ENCODE results near the gene PTPRZ1. TPM values are rescaled to one million over a fixed set of nuclear protein-coding genes. Genes with fewer than 3 reads are reported as not detected.

Gene PTPRZ1
- total RNA-seq, 1 experiment from 2014 or later, result 0.58 TPM

DNA sequence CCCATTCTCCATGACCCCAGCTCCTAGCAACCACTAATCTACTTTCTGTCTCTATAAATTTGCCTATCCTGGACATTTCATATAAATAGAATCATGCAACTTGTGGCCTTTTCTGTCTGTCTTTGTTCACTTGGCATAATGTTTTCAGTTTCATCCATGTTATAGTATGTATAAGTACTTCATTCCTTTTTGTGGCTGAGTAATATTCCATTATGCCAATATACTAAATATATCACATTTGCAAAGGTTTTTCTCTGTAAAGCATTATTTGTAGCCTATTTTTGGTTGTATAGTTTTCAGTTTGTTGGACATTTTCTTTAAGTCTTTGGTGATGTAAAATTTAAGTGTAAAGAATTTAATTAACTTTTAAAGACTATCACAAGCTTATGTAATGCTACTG is 2.2 kb downstream of the PTPRZ1 start:
- ChIA-PET POLR2A (ENCODE audit: low non-redundant PET) (no interaction called here), CTCF (interaction anchor here (0.9 kb wide), 1 partner anchor 119 kb away, joined by 3 read pairs; no protein-coding TSS in a partner anchor)
- Histone ChIP-seq H3K4me3 (ENCODE audit: low read depth, low read length, poor library complexity, severe bottlenecking) (no peak overlapping the region), H3K27ac (ENCODE audit: low read depth, low read length, poor library complexity, severe bottlenecking) (no peak overlapping the region), H3K9me3 (ENCODE audit: low read depth, low read length, poor library complexity, severe bottlenecking) (no peaks in the 10 kb centered on the region), H3K4me1 (ENCODE audit: insufficient read depth, low read length, poor library complexity, severe bottlenecking) (no peaks in the 10 kb centered on the region), H3K27me3 (replicated peaks; ENCODE audit: insufficient read depth, low read depth, low read length, poor library complexity) (peaks cover 89% of the 10 kb centered on the region), H3K36me3 (ENCODE audit: insufficient read depth, low read length, poor library complexity, severe bottlenecking) (no peaks in the 10 kb centered on the region)
- DNase-seq (ENCODE audit: low spot score), result no peak
- TF ChIP-seq EZH2 (IDR thresholded peaks at IDR 0.05; ENCODE audit: borderline replicate concordance, low read depth, low read length, poor library complexity, severe bottlenecking), result no peak
- TF ChIP-seq, protein P1, sequence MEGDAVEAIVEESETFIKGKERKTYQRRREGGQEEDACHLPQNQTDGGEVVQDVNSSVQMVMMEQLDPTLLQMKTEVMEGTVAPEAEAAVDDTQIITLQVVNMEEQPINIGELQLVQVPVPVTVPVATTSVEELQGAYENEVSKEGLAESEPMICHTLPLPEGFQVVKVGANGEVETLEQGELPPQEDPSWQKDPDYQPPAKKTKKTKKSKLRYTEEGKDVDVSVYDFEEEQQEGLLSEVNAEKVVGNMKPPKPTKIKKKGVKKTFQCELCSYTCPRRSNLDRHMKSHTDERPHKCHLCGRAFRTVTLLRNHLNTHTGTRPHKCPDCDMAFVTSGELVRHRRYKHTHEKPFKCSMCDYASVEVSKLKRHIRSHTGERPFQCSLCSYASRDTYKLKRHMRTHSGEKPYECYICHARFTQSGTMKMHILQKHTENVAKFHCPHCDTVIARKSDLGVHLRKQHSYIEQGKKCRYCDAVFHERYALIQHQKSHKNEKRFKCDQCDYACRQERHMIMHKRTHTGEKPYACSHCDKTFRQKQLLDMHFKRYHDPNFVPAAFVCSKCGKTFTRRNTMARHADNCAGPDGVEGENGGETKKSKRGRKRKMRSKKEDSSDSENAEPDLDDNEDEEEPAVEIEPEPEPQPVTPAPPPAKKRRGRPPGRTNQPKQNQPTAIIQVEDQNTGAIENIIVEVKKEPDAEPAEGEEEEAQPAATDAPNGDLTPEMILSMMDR (conservative IDR thresholded peaks at IDR 0.05; ENCODE audit: low read depth, low read length), result no peak
- intact Hi-C loops (cut with micrococcal nuclease; ENCODE audit: unreplicated experiment), result no loop called here
- BruUV-seq (replicated peaks), result no TSS peak

DNA sequence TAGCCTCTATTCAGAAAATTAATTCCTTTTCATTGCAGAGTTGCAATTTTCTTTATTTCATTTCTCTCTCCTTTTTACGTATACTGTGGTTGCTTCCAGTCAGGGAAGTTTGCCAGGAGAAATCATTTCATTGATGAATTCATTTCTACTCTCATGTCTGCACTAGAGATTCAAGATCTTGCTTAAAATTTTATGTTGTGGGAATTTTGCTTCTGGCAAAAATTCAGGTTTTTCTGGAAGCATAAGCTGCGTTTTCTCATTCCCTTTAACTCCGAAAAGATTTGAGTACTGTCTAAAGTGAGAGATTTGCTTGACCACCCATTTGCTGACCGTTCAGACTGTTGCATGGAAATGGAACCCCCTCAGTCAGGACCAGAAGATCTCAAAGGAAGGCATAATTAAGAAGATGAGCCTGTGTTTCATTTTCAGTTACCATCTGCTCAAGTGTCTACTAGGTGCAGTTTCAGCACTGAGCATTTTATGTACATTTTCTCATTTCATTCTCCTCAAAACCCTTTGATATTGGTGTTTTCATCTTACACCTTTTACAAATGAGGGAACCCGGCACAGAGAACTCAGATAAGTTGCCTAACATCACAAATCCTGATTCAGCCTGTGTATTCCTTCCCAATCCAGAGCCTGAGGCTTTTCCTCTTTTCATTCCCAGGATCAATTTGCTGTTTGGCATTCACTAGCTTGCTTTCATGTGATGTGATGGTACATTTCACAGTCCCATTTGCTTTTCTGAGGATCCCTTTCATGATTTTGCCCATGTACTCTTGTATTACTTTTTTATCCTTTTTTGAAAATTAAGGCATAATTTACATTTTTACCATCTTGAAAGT is 3.9 kb downstream of the PTPRZ1 start:
- Histone ChIP-seq H3K4me3 (ENCODE audit: low read depth, low read length, poor library complexity, severe bottlenecking) (no peak overlapping the region), H3K27me3 (replicated peaks; ENCODE audit: insufficient read depth, low read depth, low read length, poor library complexity) (peaks cover 89% of the 10 kb centered on the region), H3K36me3 (ENCODE audit: insufficient read depth, low read length, poor library complexity, severe bottlenecking) (no peaks in the 10 kb centered on the region), H3K27ac (ENCODE audit: low read depth, low read length, poor library complexity, severe bottlenecking) (no peak overlapping the region), H3K9me3 (ENCODE audit: low read depth, low read length, poor library complexity, severe bottlenecking) (no peaks in the 10 kb centered on the region), H3K4me1 (ENCODE audit: insufficient read depth, low read length, poor library complexity, severe bottlenecking) (no peaks in the 10 kb centered on the region)
- POLR2A ChIA-PET (ENCODE audit: low non-redundant PET), result no interaction called here
- intact Hi-C loops (cut with micrococcal nuclease; ENCODE audit: unreplicated experiment), result no loop called here
- no peak for DNase-seq (ENCODE audit: low spot score)
- BruUV-seq (replicated peaks), result no TSS peak
- no peak for TF ChIP-seq EZH2 (IDR thresholded peaks at IDR 0.05; ENCODE audit: borderline replicate concordance, low read depth, low read length, poor library complexity, severe bottlenecking)
- TF ChIP-seq, protein P1 (conservative IDR thresholded peaks at IDR 0.05; ENCODE audit: low read depth, low read length), result no peak
- CTCF ChIA-PET, result interaction anchor here (0.7 kb wide), 1 partner anchor 15 kb away, joined by 3 read pairs; no protein-coding TSS in a partner anchor

DNA sequence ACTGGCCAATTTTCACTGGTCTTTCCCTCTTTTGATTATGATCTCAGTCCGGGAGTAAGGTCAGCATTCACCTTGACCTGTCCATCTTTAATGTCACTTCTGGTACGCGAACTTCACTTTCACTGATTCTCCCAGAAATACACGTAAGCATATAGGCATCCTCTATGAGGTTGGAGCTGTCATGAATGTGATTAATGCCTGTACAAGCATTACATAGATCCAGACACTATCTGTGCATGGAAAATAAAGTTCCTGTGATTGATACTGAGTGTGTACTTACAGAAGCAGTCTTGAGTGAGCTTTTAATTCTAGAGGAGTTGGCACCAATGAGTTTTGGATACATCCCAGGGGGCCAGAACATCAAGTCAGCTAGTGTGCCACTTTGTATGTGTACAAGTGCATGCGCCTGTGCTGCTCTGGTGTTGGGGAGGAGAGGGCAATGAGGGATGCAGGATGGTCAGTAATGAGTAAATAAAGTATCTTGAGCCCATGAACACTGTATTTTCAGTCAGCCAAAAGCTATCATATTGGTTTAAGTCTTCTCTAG is 6.0 kb downstream of the PTPRZ1 start:
- H3K27me3 ChIP-seq (replicated peaks; ENCODE audit: insufficient read depth, low read depth, low read length, poor library complexity), result peaks cover 77% of the 10 kb centered on the region

More for the DNA sequence above, 6.0 kb downstream of the PTPRZ1 start:
- TF ChIP-seq EZH2 (IDR thresholded peaks at IDR 0.05; ENCODE audit: borderline replicate concordance, low read depth, low read length, poor library complexity, severe bottlenecking), result no peak
- TF ChIP-seq, protein P1 (conservative IDR thresholded peaks at IDR 0.05; ENCODE audit: low read depth, low read length), result no peak
- Histone ChIP-seq H3K4me1 (ENCODE audit: insufficient read depth, low read length, poor library complexity, severe bottlenecking) (no peaks in the 10 kb centered on the region), H3K9me3 (ENCODE audit: low read depth, low read length, poor library complexity, severe bottlenecking) (no peaks in the 10 kb centered on the region), H3K4me3 (ENCODE audit: low read depth, low read length, poor library complexity, severe bottlenecking) (no peak overlapping the region), H3K27ac (ENCODE audit: low read depth, low read length, poor library complexity, severe bottlenecking) (no peak overlapping the region), H3K36me3 (ENCODE audit: insufficient read depth, low read length, poor library complexity, severe bottlenecking) (no peaks in the 10 kb centered on the region)
- POLR2A ChIA-PET (ENCODE audit: low non-redundant PET), result no interaction called here
- DNase-seq (ENCODE audit: low spot score), result no peak
- CTCF ChIA-PET, result no interaction called here
- BruUV-seq (replicated peaks), result no TSS peak
- intact Hi-C loops (cut with micrococcal nuclease; ENCODE audit: unreplicated experiment), result no loop called here

Measured in A673 (cell line).